IMR-90 (cell line): ENCODE measurements around the gene SFXN2. TPM values are rescaled to one million over a fixed set of nuclear protein-coding genes. Genes with fewer than 3 reads are reported as not detected.
A peak's percentile ranks its signal among the peaks of the same experiment; 100 is the strongest.

Experiments
- ATAC-seq: fragments of 200-7000 bp; cut with Tn5 transposase; 2 replicates; pipeline ENCODE4 v1.9.1; 2020; ENCODE audit warnings: low read depth, mild to moderate bottlenecking, moderate library complexity
- BruUV-seq: library from RNA; stranded (reverse); fragments of 400-500 nt; replicated peaks from 2 replicates; lab custom pipeline; 2021; lab: Mats Ljungman, UMichigan
- CTCF ChIA-PET: fragments of 300-600 bp; formaldehyde crosslinking; extraction: SDS; loops from one replicate; lab custom pipeline; 2021; ENCODE audit warnings: antibody characterized with exemption; lab: Yijun Ruan, JAX
- POLR2A ChIA-PET: fragments of 300-600 bp; sonication (Branson Sonifier 250); formaldehyde crosslinking; loops from one replicate; lab custom pipeline; 2022; ENCODE audit warnings: antibody characterized with exemption; ENCODE audit not compliant: unreplicated experiment; lab: Charles Lee
- DNase-seq: peaks from one replicate; pipeline ENCODE4 v3.0.0; 2013
- H2AFZ ChIP-seq: replicated peaks from 2 replicates; pipeline ENCODE3; 2013; ENCODE audit warnings: low read length, mild to moderate bottlenecking; ENCODE audit not compliant: poor library complexity
- H2AK5ac ChIP-seq: 2 replicates; pipeline ENCODE4 v1.6.1; 2013; ENCODE audit warnings: low read depth, low read length, inconsistent platforms
- H2AK9ac ChIP-seq: replicated peaks from 2 replicates; pipeline ENCODE3; 2013; ENCODE audit warnings: mild to moderate bottlenecking, low read depth, low read length, moderate library complexity; ENCODE audit not compliant: poor library complexity
- H2BK120ac ChIP-seq: 2 replicates; pipeline ENCODE4 v1.6.1; 2013; ENCODE audit warnings: low read depth, low read length, inconsistent platforms
- H2BK15ac ChIP-seq: 3 replicates; pipeline ENCODE4 v1.6.1; 2013; ENCODE audit warnings: low read depth, low read length, inconsistent platforms
- H2BK20ac ChIP-seq: 2 replicates; pipeline ENCODE4 v1.6.1; 2013; ENCODE audit warnings: low read depth, mild to moderate bottlenecking, inconsistent platforms, low read length, moderate library complexity
- H2BK5ac ChIP-seq: 2 replicates; pipeline ENCODE4 v1.6.1; 2013; ENCODE audit warnings: mild to moderate bottlenecking, low read depth, low read length, inconsistent platforms; ENCODE audit not compliant: poor library complexity, severe bottlenecking
- H3K14ac ChIP-seq: replicated peaks from 2 replicates; pipeline ENCODE4 v1.6.1; 2013; ENCODE audit warnings: low read depth, low read length, inconsistent platforms
- H3K18ac ChIP-seq: 2 replicates; pipeline ENCODE4 v1.6.1; 2013; ENCODE audit warnings: low read depth, low read length, control low read depth
- H3K23ac ChIP-seq: 2 replicates; pipeline ENCODE4 v1.6.1; 2013; ENCODE audit warnings: low read depth, low read length, inconsistent platforms
- H3K27ac ChIP-seq: 2 replicates; pipeline ENCODE4 v1.5.1; 2013; ENCODE audit warnings: mild to moderate bottlenecking, control low read depth, low read length; ENCODE audit not compliant: insufficient read depth
- H3K27me3 ChIP-seq: 2 replicates; pipeline ENCODE4 v1.6.1; 2013; ENCODE audit warnings: low read length; ENCODE audit not compliant: control insufficient read depth, insufficient read depth
- H3K36me3 ChIP-seq: 2 replicates; pipeline ENCODE4 v1.6.1; 2013; ENCODE audit warnings: low read length, mixed read lengths; ENCODE audit not compliant: control insufficient read depth, insufficient read depth
- H3K4ac ChIP-seq: 2 replicates; pipeline ENCODE4 v1.6.1; 2013; ENCODE audit warnings: low read depth, low read length, inconsistent platforms
- H3K4me1 ChIP-seq: 2 replicates; pipeline ENCODE4 v1.6.1; 2013; ENCODE audit warnings: low read length, mixed read lengths; ENCODE audit not compliant: control insufficient read depth, insufficient read depth
- H3K4me2 ChIP-seq: 2 replicates; pipeline ENCODE4 v1.6.1; 2013; ENCODE audit warnings: low read depth, mild to moderate bottlenecking, control low read depth, low read length, moderate library complexity
- H3K4me3 ChIP-seq: 2 replicates; pipeline ENCODE4 v1.5.1; 2013; ENCODE audit warnings: low read depth, mild to moderate bottlenecking, control low read depth, low read length, moderate library complexity; ENCODE audit not compliant: insufficient read depth
- H3K56ac ChIP-seq: 2 replicates; pipeline ENCODE4 v1.6.1; 2013; ENCODE audit warnings: low read length, inconsistent platforms; ENCODE audit not compliant: insufficient read depth; ENCODE audit errors: extremely low read depth
- H3K79me1 ChIP-seq, 2 experiments: 2 replicates each; pipeline ENCODE4 v1.6.1; 2013; ENCODE audit warnings: low read length in 2 of 2, inconsistent platforms in 1 of 2, low read depth in 1 of 2
- H3K9ac ChIP-seq: 2 replicates; pipeline ENCODE4 v1.6.1; 2013; ENCODE audit warnings: low read depth, low read length, control low read depth
- H3K9me1 ChIP-seq: 2 replicates; pipeline ENCODE4 v1.6.1; 2013; ENCODE audit warnings: low read length, inconsistent platforms; ENCODE audit not compliant: insufficient read depth
- H3K9me3 ChIP-seq: 2 replicates; pipeline ENCODE4 v1.6.1; 2013; ENCODE audit warnings: low read length; ENCODE audit not compliant: control insufficient read depth, insufficient read depth
- H4K20me1 ChIP-seq: 2 replicates; pipeline ENCODE4 v1.6.1; 2013; ENCODE audit warnings: low read length, inconsistent platforms; ENCODE audit not compliant: insufficient read depth
- H4K5ac ChIP-seq: 2 replicates; pipeline ENCODE4 v1.6.1; 2013; ENCODE audit warnings: mild to moderate bottlenecking, low read depth, low read length, control low read depth
- H4K8ac ChIP-seq, 2 experiments: 2 replicates each; pipeline ENCODE4 v1.6.1; 2013; ENCODE audit warnings: low read depth in 2 of 2, low read length in 2 of 2, control low read depth in 1 of 2, inconsistent platforms in 1 of 2
- H4K91ac ChIP-seq: 2 replicates; pipeline ENCODE4 v1.6.1; 2013; ENCODE audit warnings: low read depth, low read length, inconsistent platforms; ENCODE audit not compliant: insufficient read depth
- BHLHE40 ChIP-seq: fragments of 150-350 bp; IDR thresholded peaks from 2 replicates; pipeline ENCODE4 v1.6.1; 2016; ENCODE audit warnings: mild to moderate bottlenecking, low read depth, low read length
- CEBPB ChIP-seq: IDR thresholded peaks from 2 replicates; pipeline ENCODE4 v1.6.1; 2012; ENCODE audit warnings: low read depth, low read length, improper control_type of control experiment
- FOS ChIP-seq: fragments of 150-350 bp; IDR thresholded peaks from 2 replicates; pipeline ENCODE4 v1.6.1; 2016; ENCODE audit warnings: low read depth, low read length
- MAFK ChIP-seq: IDR thresholded peaks from 2 replicates; pipeline ENCODE4 v1.6.1; 2012; ENCODE audit warnings: low read depth, low read length, improper control_type of control experiment
- MAZ ChIP-seq: IDR thresholded peaks from 2 replicates; pipeline ENCODE4 v1.6.1; 2012; ENCODE audit warnings: low read depth, mild to moderate bottlenecking, low read length, improper control_type of control experiment, moderate library complexity, borderline replicate concordance
- NFE2L2 ChIP-seq: fragments of 150-350 bp; IDR thresholded peaks from 2 replicates; pipeline ENCODE4 v1.6.1; 2016; ENCODE audit warnings: low read depth, mild to moderate bottlenecking, low read length
- RCOR1 ChIP-seq: IDR thresholded peaks from 2 replicates; pipeline ENCODE4 v1.6.1; 2012; ENCODE audit warnings: mild to moderate bottlenecking, low read length, improper control_type of control experiment; ENCODE audit not compliant: insufficient replicate concordance
- WGBS, 2 experiments: methylation state at CpG; one replicate each; pipeline versions ENCODE4 v1.1.5 to v1.1.7; 2013; ENCODE audit warnings: missing lambda C conversion rate in 2 of 2; ENCODE audit not compliant: insufficient read length in 1 of 2; ENCODE audit errors: extremely low coverage in 2 of 2; 5-methylcytosine and 5-hydroxymethylcytosine counted together
- dilution Hi-C: fragments of 300-500 bp; cut with HindIII; formaldehyde crosslinking; loops from one replicate; pipeline ENCODE4 v1.14.3; 2018; ENCODE audit warnings: low sequenced_read_pairs; ENCODE audit not compliant: unreplicated experiment
- in situ Hi-C: fragments of 300-500 bp; cut with MboI; formaldehyde crosslinking; loops from 3 replicates; pipeline ENCODE4 v1.14.3; 2019; ENCODE audit warnings: low sequenced_read_pairs, inconsistent platforms, mixed read lengths
- intact Hi-C: fragments of 100-400 bp; cut with micrococcal nuclease; formaldehyde crosslinking; loops from 2 replicates; pipeline ENCODE4 v1.10.0; 2022
- polyA plus RNA-seq, 3 experiments: library from polyadenylated mRNA; depleted of rRNA; stranded (reverse); fragments of >200 nt; gene quantifications; 2 replicates each; pipeline ENCODE4 v1.2.3, GENCODE V29; 2012; ENCODE audit warnings: low replicate concordance in 1 of 3
- total RNA-seq: library from RNA; depleted of rRNA; stranded (reverse); fragments of >200 nt; gene quantifications from 2 replicates; pipeline ENCODE4 v1.2.3, GENCODE V29; 2012
- TF ChIP-seq, protein P1 (sequence below): conservative IDR thresholded peaks from 2 replicates; pipeline ENCODE4 v1.5.1; 2012; ENCODE audit warnings: mild to moderate bottlenecking, low read depth, low read length, improper control_type of control experiment

SFXN2 gene
- total and polyA plus RNA-seq, 2 of the 4 experiments (the other 2 are of a cell fraction): 6.9 to 11.7 TPM

DNA sequence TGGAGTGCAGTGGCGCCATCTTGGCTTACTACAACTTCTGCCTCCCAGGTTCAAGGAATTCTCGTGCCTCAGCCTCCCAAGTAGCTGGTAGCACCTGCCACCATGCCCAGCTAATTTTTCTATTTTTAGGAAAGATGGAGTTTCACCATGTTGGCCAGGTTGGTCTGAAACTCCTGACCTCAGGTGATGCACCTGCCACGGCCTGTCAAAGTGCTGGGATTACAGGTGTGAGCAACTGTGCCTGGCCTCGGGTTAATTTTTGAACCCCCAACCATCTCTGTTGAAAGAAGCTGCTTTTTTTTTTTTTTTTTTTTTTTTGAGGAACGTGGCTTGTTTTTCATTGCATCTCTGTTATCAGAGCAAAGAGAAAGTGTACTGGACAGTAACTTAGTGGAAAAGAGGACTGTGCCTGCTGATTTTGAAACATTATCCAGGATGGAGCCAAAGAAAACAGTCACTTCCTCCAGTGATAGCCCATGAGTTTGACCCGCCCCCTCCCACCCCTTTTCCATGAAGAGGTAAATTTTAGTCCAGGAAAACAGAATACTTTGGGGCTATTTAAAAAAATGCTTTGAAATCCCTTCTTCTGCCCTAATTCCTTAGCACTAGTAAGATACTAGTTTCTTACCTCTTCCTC lies 67.6 kb downstream of the SFXN2 start:
- Histone ChIP-seq H2BK15ac (no peak overlapping the region), H2BK20ac (no peak overlapping the region), H2AK9ac (no peak overlapping the region), H2AK5ac (no peak overlapping the region), H2AFZ (no peak overlapping the region), H3K56ac (no peak overlapping the region), H3K27me3 (peaks cover 5% of the 10 kb centered on the region), H4K91ac (no peak overlapping the region), H3K14ac (no peak overlapping the region), H3K4me2 (peak overlapping the region; percentile 74; the same call in 1 of the 2 replicates), H3K9me3 (no peaks in the 10 kb centered on the region), H3K23ac (no peak overlapping the region), H3K4me3 (no peak overlapping the region), H3K27ac (no peak overlapping the region), H3K9ac (no peak overlapping the region), H4K8ac (no peak overlapping the region), H2BK120ac (no peak overlapping the region), H4K5ac (no peak overlapping the region), H4K20me1 (peaks cover 89% of the 10 kb centered on the region), H3K18ac (no peak overlapping the region), H3K79me1 (peaks cover 49 to 61% of the 10 kb centered on the region in 2 experiments), H3K4me1 (peaks cover 20% of the 10 kb centered on the region), H2BK5ac (no peak overlapping the region), H3K36me3 (peaks cover 2% of the 10 kb centered on the region; the same call in 1 of the 2 replicates), H3K4ac (no peak overlapping the region), H3K9me1 (peaks cover 24% of the 10 kb centered on the region)
- TF ChIP-seq BHLHE40 (no peak), MAFK (no peak), CEBPB (peak; percentile 49; the same call in 1 of the 2 replicates), MAZ (no peak), NFE2L2 (no peak), RCOR1 (no peak), FOS (no peak)
- TF ChIP-seq, protein P1, sequence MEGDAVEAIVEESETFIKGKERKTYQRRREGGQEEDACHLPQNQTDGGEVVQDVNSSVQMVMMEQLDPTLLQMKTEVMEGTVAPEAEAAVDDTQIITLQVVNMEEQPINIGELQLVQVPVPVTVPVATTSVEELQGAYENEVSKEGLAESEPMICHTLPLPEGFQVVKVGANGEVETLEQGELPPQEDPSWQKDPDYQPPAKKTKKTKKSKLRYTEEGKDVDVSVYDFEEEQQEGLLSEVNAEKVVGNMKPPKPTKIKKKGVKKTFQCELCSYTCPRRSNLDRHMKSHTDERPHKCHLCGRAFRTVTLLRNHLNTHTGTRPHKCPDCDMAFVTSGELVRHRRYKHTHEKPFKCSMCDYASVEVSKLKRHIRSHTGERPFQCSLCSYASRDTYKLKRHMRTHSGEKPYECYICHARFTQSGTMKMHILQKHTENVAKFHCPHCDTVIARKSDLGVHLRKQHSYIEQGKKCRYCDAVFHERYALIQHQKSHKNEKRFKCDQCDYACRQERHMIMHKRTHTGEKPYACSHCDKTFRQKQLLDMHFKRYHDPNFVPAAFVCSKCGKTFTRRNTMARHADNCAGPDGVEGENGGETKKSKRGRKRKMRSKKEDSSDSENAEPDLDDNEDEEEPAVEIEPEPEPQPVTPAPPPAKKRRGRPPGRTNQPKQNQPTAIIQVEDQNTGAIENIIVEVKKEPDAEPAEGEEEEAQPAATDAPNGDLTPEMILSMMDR: no peak
- ATAC-seq (no peak), DNase-seq (peak; percentile 65)
- 80% methylated on average over 1 of the region's 6 CpGs; no CpG with 5 or more reads in 1 of the 2 experiments for WGBS, 2 experiments
- intact Hi-C loops: loop anchor here (2.0 to 5.0 kb wide), 2 partner anchors 21 to 40 kb away; partner anchors contain the start of gene WBP1L
- ChIA-PET POLR2A (no interaction called here), CTCF (interaction anchor here (0.6 kb wide), 1 partner anchor 212 kb away, joined by 3 read pairs; no protein-coding TSS in a partner anchor)
- in situ Hi-C loops: no loop called here
- BruUV-seq: no TSS peak
- dilution Hi-C loops: no loop called here
